SK-N-SH (cell line): ENCODE results near the gene POU2F1. TPM values are rescaled to one million over a fixed set of nuclear protein-coding genes. Genes with fewer than 3 reads are reported as not detected.

ENCODE experiments used
- CTCF ChIA-PET: fragments of 300-600, 350-600 bp; formaldehyde crosslinking; extraction: SDS; loops from one replicate; lab custom pipeline; 2021; lab: Yijun Ruan, JAX
- POLR2A ChIA-PET: fragments of 350-600 bp; sonication (Branson Sonifier 250); formaldehyde crosslinking; extraction: SDS; loops from one replicate; lab custom pipeline; 2020; ENCODE audit warnings: antibody characterized with exemption, inconsistent platforms; lab: Yijun Ruan, JAX
- DNase-seq: peaks from one replicate; pipeline ENCODE4 v3.0.0; 2012
- H2AFZ ChIP-seq: fragments of 200-600 bp; sonication (generic); 2 replicates; pipeline ENCODE4 v1.8.1; 2016; ENCODE audit warnings: antibody characterized with exemption, mild to moderate bottlenecking, low read depth
- H3F3A ChIP-seq: fragments of 200-600 bp; sonication (generic); replicated peaks from 2 replicates; pipeline ENCODE3; 2016; ENCODE audit warnings: antibody characterized with exemption, mild to moderate bottlenecking; ENCODE audit not compliant: insufficient read depth
- H3K27ac ChIP-seq, 2 experiments: fragments of 200-500 bp in 1 of 2; fragments of 200-600 bp in 1 of 2; sonication (Bioruptor generic) in 1 of 2; sonication (generic), shearing (Covaris generic) in 1 of 2; 2 replicates each; pipeline versions ENCODE4 v1.5.1 to v1.6.1; 2014 to 2016; ENCODE audit warnings: low read depth in 2 of 2, inconsistent platforms in 1 of 2, low read length in 1 of 2, mild to moderate bottlenecking in 1 of 2, mixed read lengths in 1 of 2
- H3K27me3 ChIP-seq: fragments of 200-600 bp; sonication (generic), shearing (Covaris generic); 2 replicates; pipeline ENCODE4 v1.6.1; 2016; ENCODE audit warnings: mixed run types; ENCODE audit not compliant: insufficient read depth
- H3K36me3 ChIP-seq, 2 experiments: fragments of 200-500 bp in 1 of 2; fragments of 200-600 bp in 1 of 2; sonication (Bioruptor generic) in 1 of 2; sonication (generic) in 1 of 2; replicated peaks in 1 of 2; 2 replicates each; pipeline versions ENCODE3 to v1.5.1; 2014 to 2016; ENCODE audit warnings: low read length in 1 of 2, mild to moderate bottlenecking in 1 of 2; ENCODE audit not compliant: insufficient read depth in 2 of 2, control insufficient read depth in 1 of 2
- H3K4me1 ChIP-seq, 2 experiments: fragments of 200-500 bp in 1 of 2; fragments of 200-600 bp in 1 of 2; sonication (Bioruptor generic) in 1 of 2; sonication (generic), shearing (Covaris generic) in 1 of 2; 2 replicates each; pipeline versions ENCODE4 v1.5.1 to v1.6.1; 2014 to 2016; ENCODE audit warnings: low read depth in 1 of 2, low read length in 1 of 2, mixed run types in 1 of 2; ENCODE audit not compliant: insufficient read depth in 2 of 2, control insufficient read depth in 1 of 2
- H3K4me2 ChIP-seq: fragments of 200-600 bp; sonication (generic), shearing (Covaris generic); 2 replicates; pipeline ENCODE4 v1.6.1; 2017; ENCODE audit warnings: mixed run types
- H3K4me3 ChIP-seq, 2 experiments: fragments of 200-500 bp in 1 of 2; fragments of 200-600 bp in 1 of 2; sonication (Bioruptor generic) in 1 of 2; sonication (generic), shearing (Covaris generic) in 1 of 2; 2 replicates each; pipeline versions ENCODE4 v1.5.1 to v1.8.1; 2014 to 2016; ENCODE audit warnings: low read depth in 2 of 2, inconsistent platforms in 1 of 2, low read length in 1 of 2, mild to moderate bottlenecking in 1 of 2, mixed read lengths in 1 of 2, moderate library complexity in 1 of 2
- H3K79me2 ChIP-seq: fragments of 200-600 bp; sonication (generic); 2 replicates; pipeline ENCODE4 v1.8.1; 2017; ENCODE audit warnings: mild to moderate bottlenecking; ENCODE audit not compliant: insufficient read depth
- H3K9ac ChIP-seq: fragments of 200-600 bp; sonication (generic); 2 replicates; pipeline ENCODE4 v1.6.1; 2017; ENCODE audit warnings: mixed run types
- H3K9me2 ChIP-seq: fragments of 200-600 bp; sonication (generic); 2 replicates; pipeline ENCODE4 v1.6.1; 2017; ENCODE audit warnings: mixed run types
- H3K9me3 ChIP-seq: fragments of 200-600 bp; sonication (generic); 2 replicates; pipeline ENCODE4 v1.6.1; 2017; ENCODE audit warnings: mixed run types, mild to moderate bottlenecking, moderate library complexity
- H4K20me1 ChIP-seq: fragments of 200-600 bp; sonication (generic); 2 replicates; pipeline ENCODE4 v1.6.1; 2017; ENCODE audit warnings: mild to moderate bottlenecking, mixed run types; ENCODE audit not compliant: insufficient read depth
- ELF1 ChIP-seq: IDR thresholded peaks from 2 replicates; pipeline ENCODE4 v1.4.0; 2012
- EZH2phosphoT487 ChIP-seq: fragments of 200-600 bp; sonication (generic); IDR thresholded peaks from 2 replicates; pipeline ENCODE4 v1.6.1; 2017; ENCODE audit warnings: low read depth, mixed run types, mild to moderate bottlenecking, antibody characterized with exemption, moderate library complexity, borderline replicate concordance
- FOSL2 ChIP-seq: IDR thresholded peaks from 2 replicates; pipeline ENCODE4 v1.4.0; 2012; ENCODE audit warnings: low read depth, mild to moderate bottlenecking, moderate library complexity, borderline replicate concordance
- GABPA ChIP-seq: IDR thresholded peaks from 2 replicates; pipeline ENCODE4 v1.4.0; 2012; ENCODE audit warnings: low read depth, mild to moderate bottlenecking
- GATA2 ChIP-seq: sonication (generic); formaldehyde crosslinking; IDR thresholded peaks from 2 replicates; pipeline ENCODE4 v1.5.0; 2020; ENCODE audit warnings: mild to moderate bottlenecking, missing genetic modification reagents
- JUND ChIP-seq: IDR thresholded peaks from 2 replicates; pipeline ENCODE4 v1.4.0; 2012
- MEF2A ChIP-seq: IDR thresholded peaks from 2 replicates; pipeline ENCODE4 v1.4.0; 2012; ENCODE audit warnings: low read depth, borderline replicate concordance
- MXI1 ChIP-seq: IDR thresholded peaks from 2 replicates; pipeline ENCODE4 v1.6.1; 2012; ENCODE audit warnings: mild to moderate bottlenecking, low read depth, low read length, improper control_type of control experiment
- NFIC ChIP-seq: IDR thresholded peaks from 2 replicates; pipeline ENCODE4 v1.4.0; 2012; ENCODE audit warnings: borderline replicate concordance
- NRF1 ChIP-seq: IDR thresholded peaks from 2 replicates; pipeline ENCODE4 v1.6.1; 2012; ENCODE audit warnings: low read depth, mild to moderate bottlenecking, low read length
- POLR2AphosphoS5 ChIP-seq: IDR thresholded peaks from 2 replicates; pipeline ENCODE4 v1.6.1; 2012; ENCODE audit warnings: low read depth, low read length
- REST ChIP-seq: IDR thresholded peaks from 2 replicates; pipeline ENCODE4 v1.6.1; 2012; ENCODE audit warnings: mild to moderate bottlenecking, low read depth, low read length, moderate library complexity
- TAF1 ChIP-seq: IDR thresholded peaks from 2 replicates; pipeline ENCODE4 v1.6.1; 2012; ENCODE audit warnings: low read depth, mild to moderate bottlenecking, low read length, moderate library complexity, borderline replicate concordance
- USF2 ChIP-seq: fragments of 150-350 bp; IDR thresholded peaks from 2 replicates; pipeline ENCODE4 v1.6.1; 2017; ENCODE audit warnings: antibody characterized with exemption, low read length, low read depth, borderline replicate concordance
- YY1 ChIP-seq: IDR thresholded peaks from 2 replicates; pipeline ENCODE4 v1.4.0; 2012; ENCODE audit warnings: low read depth, mild to moderate bottlenecking
- ZBTB33 ChIP-seq: IDR thresholded peaks from 2 replicates; pipeline ENCODE4 v1.4.0; 2012; ENCODE audit warnings: low read depth, borderline replicate concordance
- WGBS: methylation state at CpG from one replicate; pipeline ENCODE4 v1.1.6; 2017; ENCODE audit warnings: low lambda C conversion rate; 5-methylcytosine and 5-hydroxymethylcytosine counted together
- polyA plus RNA-seq, 3 experiments: library from polyadenylated mRNA; depleted of rRNA; stranded (reverse); fragments of >200 nt; gene quantifications; 2 replicates each; pipeline ENCODE4 v1.2.3, GENCODE V29; 2012

The POU2F1 gene
- polyA plus RNA-seq, 1 of the 3 experiments (the other 2 are of a cell fraction) = 1.2 TPM

- no peak for DNase-seq
- Histone ChIP-seq H3K4me2 (no peak overlapping the region), H3K4me3 (no peak overlapping the region), H3K9me3 (no peaks in the 10 kb centered on the region), H4K20me1 (no peaks in the 10 kb centered on the region), H3K27me3 (no peaks in the 10 kb centered on the region), H3K9ac (no peak overlapping the region), H3K27ac (no peak overlapping the region), H3K36me3 (no peaks in the 10 kb centered on the region), H3F3A (peaks cover 4% of the 10 kb centered on the region), H3K4me1 (no peaks in the 10 kb centered on the region; a peak in 1 of 4 replicates), H3K9me2 (no peaks in the 10 kb centered on the region), H3K79me2 (no peaks in the 10 kb centered on the region), H2AFZ (no peak overlapping the region)
- no peak for TF ChIP-seq JUND
- TF ChIP-seq TAF1 = no peak
- no peak for TF ChIP-seq REST
- no peak for TF ChIP-seq MEF2A
- TF ChIP-seq ZBTB33 = no peak
- TF ChIP-seq ELF1 = no peak
- TF ChIP-seq NRF1 = no peak
- no peak for TF ChIP-seq USF2
- TF ChIP-seq GATA2 (CRISPR knock-in tag) = no peak
- no peak for TF ChIP-seq EZH2phosphoT487
- no peak for TF ChIP-seq FOSL2
- TF ChIP-seq GABPA = no peak
- no peak for TF ChIP-seq POLR2AphosphoS5
- no peak for TF ChIP-seq YY1
- no peak for TF ChIP-seq MXI1
- TF ChIP-seq NFIC = no peak
- WGBS = 92% methylated on average over 10 of the region's 10 CpGs
- ChIA-PET POLR2A (no interaction called here), CTCF (interaction anchor here (1.0 to 1.8 kb wide), 2 partner anchors 77 to 97 kb away, joined by 3 to 4 read pairs; no protein-coding TSS in a partner anchor)
These were observed 124.1 kb downstream of the POU2F1 start for GRCh38 chr1:167344615-167345385.
